ENCODE data around the gene RAN.
A peak's percentile ranks its signal among the peaks of the same experiment; 100 is the strongest.
"Not testable (repeated sequence)": the region's sequence is repeated elsewhere in the genome, so short reads cannot be mapped to it uniquely, and the experiment has no call there.

RAN gene

GRCh38 chr12:130878193-130879185 lies 6.6 kb downstream of the RAN start:
- no peak for DNase-seq

GRCh38 chr12:130879212-130879686 lies 7.4 kb downstream of the RAN start:
- no peak for DNase-seq

- DNase-seq = no peak
Observed at GRCh38 chr12:130879781-130880389, 8.0 kb downstream of the RAN start.

- no peak for DNase-seq
Observed at GRCh38 chr12:130880411-130880885, 8.6 kb downstream of the RAN start.

- DNase-seq = no peak
Observed at GRCh38 chr12:130881046-130881445, 9.2 kb downstream of the RAN start.

- no peak for DNase-seq
Observed at GRCh38 chr12:130881548-130881947, 9.7 kb downstream of the RAN start.

GRCh38 chr12:130887190-130887589 lies 15.3 kb downstream of the RAN start:
- not testable (repeated sequence) for DNase-seq

- DNase-seq = no peak
Observed at GRCh38 chr12:130904064-130904463, 32.2 kb downstream of the RAN start.

GRCh38 chr12:130904936-130905455 lies 33.1 kb downstream of the RAN start:
- not testable (repeated sequence) for DNase-seq

GRCh38 chr12:130909111-130909510 lies 37.2 kb downstream of the RAN start:
- DNase-seq = no peak

- DNase-seq = no peak
Observed at GRCh38 chr12:130911193-130911592, 39.3 kb downstream of the RAN start.

GRCh38 chr12:130911933-130912332 lies 40.1 kb downstream of the RAN start:
- DNase-seq = no peak

GRCh38 chr12:130916241-130916911 lies 44.5 kb downstream of the RAN start:
- peak; percentile 31 to 86 for DNase-seq

GRCh38 chr12:130917607-130918006 lies 45.7 kb downstream of the RAN start:
- DNase-seq = no peak

GRCh38 chr12:130919086-130919485 lies 47.2 kb downstream of the RAN start:
- peak; percentile 46 to 69 for DNase-seq

- no peak for DNase-seq
Observed at GRCh38 chr12:130920119-130920703, 48.3 kb downstream of the RAN start.

- DNase-seq = no peak
Observed at GRCh38 chr12:130920723-130921381, 49.0 kb downstream of the RAN start.

GRCh38 chr12:130922511-130922953 lies 50.7 kb downstream of the RAN start:
- DNase-seq = no peak

- DNase-seq = no peak
Observed at GRCh38 chr12:130924966-130925665, 53.2 kb downstream of the RAN start.

- no peak for DNase-seq
Observed at GRCh38 chr12:130925666-130926015, 53.8 kb downstream of the RAN start.
